Measurements from ENCODE around the gene CCDC57. TPM values are rescaled to one million over a fixed set of nuclear protein-coding genes. Genes with fewer than 3 reads are reported as not detected.

Gene CCDC57
- total and polyA plus RNA-seq, 2 experiments from 2014 or later, result 46.2 to 53.5 TPM

GRCh38 chr17:82113941-82114340 lies 98.7 kb downstream of the CCDC57 start:
- Histone ChIP-seq H3K9me3 (ENCODE audit: low read depth) (no peaks in the 10 kb centered on the region), H3K36me3 (no peaks in the 10 kb centered on the region), H3K27ac (no peak overlapping the region), H3K4me1 (ENCODE audit: low read depth) (peaks cover 28% of the 10 kb centered on the region), H3K27me3 (no peaks in the 10 kb centered on the region), H3K4me3 (no peak overlapping the region)
- no peak for TF ChIP-seq CTCF (IDR thresholded peaks at IDR 0.05; ENCODE audit: low read depth, low read length)
- DNase-seq (ENCODE audit: low read depth in 1 of 2, low spot score in 1 of 2), result no peak

- H3K36me3 ChIP-seq, result no peaks in the 10 kb centered on the region
- H3K4me3 ChIP-seq, result no peak overlapping the region
- peaks cover 24% of the 10 kb centered on the region for H3K4me1 ChIP-seq (ENCODE audit: low read depth)
- H3K9me3 ChIP-seq (ENCODE audit: low read depth), result no peaks in the 10 kb centered on the region
- DNase-seq (ENCODE audit: low read depth in 1 of 2, low spot score in 1 of 2), result no peak
- no peak overlapping the region for H3K27ac ChIP-seq
- no peak for TF ChIP-seq CTCF (IDR thresholded peaks at IDR 0.05; ENCODE audit: low read depth, low read length)
- H3K27me3 ChIP-seq, result no peaks in the 10 kb centered on the region
Observed at GRCh38 chr17:82113422-82113821, 99.2 kb downstream of the CCDC57 start.

- Histone ChIP-seq H3K4me3 (no peak overlapping the region), H3K27ac (no peak overlapping the region), H3K4me1 (ENCODE audit: low read depth) (peaks cover 19% of the 10 kb centered on the region), H3K9me3 (ENCODE audit: low read depth) (no peaks in the 10 kb centered on the region), H3K36me3 (no peaks in the 10 kb centered on the region), H3K27me3 (no peaks in the 10 kb centered on the region)
- TF ChIP-seq CTCF (IDR thresholded peaks at IDR 0.05; ENCODE audit: low read depth, low read length), result no peak
- DNase-seq (ENCODE audit: low read depth in 1 of 2, low spot score in 1 of 2), result no peak
Observed at GRCh38 chr17:82112914-82113311, 99.7 kb downstream of the CCDC57 start.

- no peak for DNase-seq (ENCODE audit: low read depth in 1 of 2, low spot score in 1 of 2)
Observed at GRCh38 chr17:82112181-82112913, 100.3 kb downstream of the CCDC57 start.

GRCh38 chr17:82110298-82110697 lies 102.3 kb downstream of the CCDC57 start:
- Histone ChIP-seq H3K36me3 (no peaks in the 10 kb centered on the region), H3K27ac (no peak overlapping the region), H3K27me3 (no peaks in the 10 kb centered on the region), H3K9me3 (ENCODE audit: low read depth) (no peaks in the 10 kb centered on the region), H3K4me1 (ENCODE audit: low read depth) (peaks cover 16% of the 10 kb centered on the region), H3K4me3 (no peak overlapping the region)
- TF ChIP-seq CTCF (IDR thresholded peaks at IDR 0.05; ENCODE audit: low read depth, low read length), result no peak
- no peak for DNase-seq (ENCODE audit: low read depth in 1 of 2, low spot score in 1 of 2)

More at GRCh38 chr17:82112181-82112913, 100.3 kb downstream of the CCDC57 start:
- Histone ChIP-seq H3K27ac (no peak overlapping the region), H3K4me1 (ENCODE audit: low read depth) (peaks cover 13% of the 10 kb centered on the region), H3K27me3 (no peaks in the 10 kb centered on the region), H3K9me3 (ENCODE audit: low read depth) (no peaks in the 10 kb centered on the region), H3K36me3 (no peaks in the 10 kb centered on the region), H3K4me3 (no peak overlapping the region)
- no peak for TF ChIP-seq CTCF (IDR thresholded peaks at IDR 0.05; ENCODE audit: low read depth, low read length)
